Measurements from ENCODE around the gene TUBGCP2. TPM values are rescaled to one million over a fixed set of nuclear protein-coding genes. Genes with fewer than 3 reads are reported as not detected.

The TUBGCP2 gene
- total RNA-seq, 1 donor from 2014 or later: 39.4 TPM

DNA sequence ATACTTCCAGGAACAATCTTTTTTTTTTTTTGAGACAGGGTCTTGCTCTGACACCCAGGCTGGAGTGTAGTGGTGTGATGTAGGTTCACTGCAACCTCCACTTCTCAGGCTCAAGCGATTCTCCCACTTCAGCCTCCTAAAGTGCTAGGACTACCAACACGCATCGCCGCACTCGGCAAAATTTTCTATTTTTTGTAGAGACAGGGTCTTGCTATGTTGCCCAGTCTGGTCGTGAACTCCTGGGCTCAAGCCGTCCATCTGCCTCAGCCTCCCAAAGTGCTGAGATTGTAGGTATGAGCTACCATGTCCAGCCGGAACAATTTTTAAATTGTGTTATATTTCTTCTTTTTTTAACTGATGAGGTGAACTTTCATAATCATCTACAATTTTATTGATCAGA is 2.1 kb upstream of the TUBGCP2 start:
- intact Hi-C loops (cut with DNase I): loop anchor here (10.0 kb wide), 1 partner anchor 476 kb away; no protein-coding TSS in a partner anchor
- no peak for DNase-seq (ENCODE audit: low spot score)

DNA sequence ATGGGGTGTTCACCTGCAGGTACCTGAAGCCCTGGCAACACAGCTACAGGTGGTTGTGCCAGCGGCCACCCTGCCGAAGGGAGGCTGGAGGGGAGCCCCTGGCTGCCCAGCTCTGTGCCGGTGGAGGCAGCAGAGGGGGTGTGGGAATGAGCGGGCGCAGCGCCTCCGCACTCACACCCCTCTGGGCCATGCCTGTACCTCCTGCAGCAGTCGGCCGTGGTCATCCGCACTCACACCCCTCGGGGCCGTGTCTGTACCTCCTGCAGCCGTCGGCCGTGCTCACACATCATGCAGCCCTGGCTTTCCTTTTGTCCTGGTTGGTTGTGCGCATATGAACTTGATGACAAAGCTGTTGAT is 1.7 kb upstream of the TUBGCP2 start:
- no peak for DNase-seq (ENCODE audit: low spot score)
- intact Hi-C loops (cut with DNase I): loop anchor here (10.0 kb wide), 1 partner anchor 476 kb away; no protein-coding TSS in a partner anchor

DNA sequence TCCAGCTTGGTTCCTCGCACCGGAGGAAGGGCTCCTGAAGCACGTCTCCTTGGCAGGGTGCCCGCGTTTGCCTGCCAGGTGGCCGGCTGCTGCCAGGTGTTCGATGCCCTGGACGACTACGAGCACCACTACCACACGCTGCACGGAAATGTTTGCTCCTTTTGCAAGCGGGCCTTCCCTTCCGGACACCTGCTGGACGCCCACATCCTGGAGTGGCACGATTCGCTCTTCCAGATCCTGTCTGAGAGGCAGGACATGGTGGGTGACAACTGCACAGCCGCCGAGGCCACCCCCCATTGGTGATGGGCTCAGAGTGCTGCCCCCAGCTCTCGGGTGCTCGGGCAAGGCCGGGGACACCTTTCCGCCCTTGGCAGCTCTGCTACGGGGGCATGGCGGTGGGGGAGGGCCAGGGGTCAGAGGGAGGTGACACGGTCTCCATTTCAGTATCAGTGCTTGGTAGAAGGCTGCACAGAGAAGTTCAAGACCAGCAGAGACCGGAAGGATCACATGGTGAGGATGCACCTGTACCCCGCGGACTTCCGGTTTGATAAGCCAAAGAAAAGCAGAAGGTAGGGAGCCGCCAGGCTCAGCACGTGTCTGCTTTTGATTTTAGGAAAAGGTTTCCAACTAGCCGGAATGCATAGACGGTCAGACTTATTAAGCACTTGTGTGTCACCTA is 1.2 kb upstream of the TUBGCP2 start:
- intact Hi-C loops (cut with DNase I): loop anchor here (5.0 to 10.0 kb wide), 3 partner anchors 48 to 475 kb away; partner anchors contain the start of gene ECHS1
- DNase-seq (ENCODE audit: low spot score): no peak

GRCh38 chr10:133309100-133309719 is 538 bp upstream of the TUBGCP2 start:
- intact Hi-C loops (cut with DNase I): loop anchor here (5.0 kb wide), 2 partner anchors 47 to 63 kb away; partner anchors contain the start of gene ECHS1
- peak; percentile 98 for DNase-seq (ENCODE audit: low spot score)

GRCh38 chr10:133307776-133308420 is 774 bp downstream of the TUBGCP2 start:
- intact Hi-C loops (cut with DNase I): loop anchor here (5.0 kb wide), 2 partner anchors 46 to 64 kb away; partner anchors contain the start of gene ECHS1

DNA sequence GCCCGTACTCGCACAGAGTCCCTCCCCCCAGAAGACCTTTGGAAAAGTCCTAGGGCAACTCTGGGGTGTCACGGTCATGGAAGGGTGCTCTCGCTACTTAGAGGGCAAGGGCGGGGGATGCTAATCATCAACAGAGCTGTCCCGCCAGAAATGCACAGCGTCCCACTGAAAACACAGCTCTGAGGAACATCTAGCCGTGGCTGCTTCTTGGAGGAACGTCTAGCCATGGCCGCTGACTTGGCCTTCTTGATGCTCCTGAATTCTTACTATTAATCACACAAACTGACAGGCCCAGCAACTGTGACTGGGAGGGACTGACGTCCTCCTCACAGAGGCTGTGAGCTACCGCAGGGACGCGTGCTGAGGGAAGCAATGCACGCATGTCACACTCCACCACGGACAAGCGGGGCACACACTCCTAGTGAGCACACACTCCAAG is 1.7 kb downstream of the TUBGCP2 start:
- intact Hi-C loops (cut with DNase I): loop anchor here (5.0 kb wide), 2 partner anchors 45 to 65 kb away; partner anchors contain the start of gene ECHS1
- no peak for DNase-seq (ENCODE audit: low spot score)

More at GRCh38 chr10:133307776-133308420, 774 bp downstream of the TUBGCP2 start:
- peak; percentile 84 for DNase-seq (ENCODE audit: low spot score)

DNA sequence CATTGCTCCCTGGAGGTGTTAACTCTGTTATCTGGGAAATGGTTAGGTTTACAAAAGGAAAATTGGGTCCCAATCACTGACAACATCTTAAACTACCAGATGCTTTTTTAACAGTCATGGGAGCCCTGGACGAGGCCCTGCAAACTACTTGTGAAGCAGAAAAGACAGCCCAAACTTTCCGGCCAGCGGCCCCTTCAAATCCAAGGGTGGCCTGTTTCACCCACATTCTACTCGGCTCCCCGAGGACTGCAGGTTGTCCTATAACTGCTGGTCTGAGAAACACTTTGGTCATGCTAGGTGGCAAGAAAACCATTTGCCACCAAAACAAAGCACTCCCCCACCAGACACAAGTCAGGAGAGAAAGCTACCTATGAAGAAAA is 2.6 kb downstream of the TUBGCP2 start:
- intact Hi-C loops (cut with DNase I): loop anchor here (5.0 kb wide), 2 partner anchors 44 to 66 kb away; partner anchors contain the start of gene ECHS1
- DNase-seq (ENCODE audit: low spot score): no peak

DNA sequence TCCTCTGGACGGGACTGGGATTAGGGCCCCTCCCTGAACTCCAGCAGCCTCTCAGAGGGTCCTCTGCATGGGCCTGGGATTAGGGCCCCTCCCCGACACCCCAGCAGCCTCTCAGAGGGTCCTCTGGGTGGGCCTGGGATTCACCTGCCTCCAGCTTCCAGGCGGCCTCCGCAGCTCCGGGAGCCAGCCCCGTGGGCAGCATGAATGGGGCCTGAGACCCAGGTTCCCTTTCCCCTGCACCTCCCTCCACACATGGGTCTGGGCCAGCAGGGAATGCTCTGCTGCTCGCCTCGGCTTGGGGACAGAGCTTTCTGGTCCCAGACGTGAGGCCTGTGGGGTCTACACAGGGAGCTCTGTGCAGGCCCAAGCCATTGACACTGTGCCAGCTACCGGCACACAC is 5.5 kb downstream of the TUBGCP2 start:
- DNase-seq (ENCODE audit: low spot score): no peak
- intact Hi-C loops (cut with DNase I): no loop called here

- intact Hi-C loops (cut with DNase I): no loop called here
- no peak for DNase-seq (ENCODE audit: low spot score)
These were observed 6.4 kb downstream of the TUBGCP2 start for GRCh38 chr10:133302230-133302629.

DNA sequence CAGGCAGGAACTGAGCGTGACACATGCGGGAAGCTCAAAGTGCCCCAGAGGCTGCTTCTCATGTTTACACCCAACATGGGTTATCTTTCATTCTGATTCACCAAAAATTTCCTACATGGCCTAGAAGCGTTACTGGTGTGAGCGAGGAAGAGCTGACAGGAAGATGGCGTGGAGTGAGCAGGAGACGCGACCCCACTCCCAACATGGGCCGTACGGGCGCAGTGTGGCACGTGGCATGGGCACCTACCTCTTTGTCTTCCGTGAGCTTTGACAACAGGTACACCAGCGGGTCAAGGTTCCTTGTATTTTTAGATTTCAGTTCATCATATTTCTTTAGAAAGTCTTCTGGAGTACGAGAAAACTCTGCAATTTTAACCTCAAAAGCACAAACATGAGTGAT is 8.9 kb downstream of the TUBGCP2 start:
- intact Hi-C loops (cut with DNase I): no loop called here
- no peak for DNase-seq (ENCODE audit: low spot score)

- intact Hi-C loops (cut with DNase I): no loop called here
- no peak for DNase-seq (ENCODE audit: low spot score)
These were observed 9.4 kb downstream of the TUBGCP2 start for GRCh38 chr10:133299224-133299623.

DNA sequence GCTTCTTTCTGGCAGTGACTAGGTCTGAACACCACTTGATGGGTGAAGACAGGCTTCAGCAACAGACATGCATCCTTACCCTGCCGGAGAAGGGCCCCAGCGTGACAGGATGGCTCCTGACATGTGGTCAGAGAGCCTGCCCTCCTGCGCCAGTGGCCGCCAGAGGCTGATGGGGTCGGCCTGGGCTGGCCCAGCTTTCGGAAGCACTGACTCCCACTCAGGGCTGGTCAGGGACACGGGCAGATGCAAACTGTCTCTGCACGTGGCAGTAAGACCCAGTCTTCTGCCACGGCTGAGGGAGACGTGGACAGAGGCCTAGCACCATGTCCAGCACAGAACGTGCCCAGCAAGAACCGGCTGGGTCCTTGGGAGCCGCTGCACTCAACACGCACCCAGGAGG is 10.2 kb downstream of the TUBGCP2 start:
- intact Hi-C loops (cut with DNase I): no loop called here
- DNase-seq (ENCODE audit: low spot score): no peak

GRCh38 chr10:133297504-133297903 is 11.2 kb downstream of the TUBGCP2 start:
- intact Hi-C loops (cut with DNase I): no loop called here
- DNase-seq (ENCODE audit: low spot score): no peak

DNA sequence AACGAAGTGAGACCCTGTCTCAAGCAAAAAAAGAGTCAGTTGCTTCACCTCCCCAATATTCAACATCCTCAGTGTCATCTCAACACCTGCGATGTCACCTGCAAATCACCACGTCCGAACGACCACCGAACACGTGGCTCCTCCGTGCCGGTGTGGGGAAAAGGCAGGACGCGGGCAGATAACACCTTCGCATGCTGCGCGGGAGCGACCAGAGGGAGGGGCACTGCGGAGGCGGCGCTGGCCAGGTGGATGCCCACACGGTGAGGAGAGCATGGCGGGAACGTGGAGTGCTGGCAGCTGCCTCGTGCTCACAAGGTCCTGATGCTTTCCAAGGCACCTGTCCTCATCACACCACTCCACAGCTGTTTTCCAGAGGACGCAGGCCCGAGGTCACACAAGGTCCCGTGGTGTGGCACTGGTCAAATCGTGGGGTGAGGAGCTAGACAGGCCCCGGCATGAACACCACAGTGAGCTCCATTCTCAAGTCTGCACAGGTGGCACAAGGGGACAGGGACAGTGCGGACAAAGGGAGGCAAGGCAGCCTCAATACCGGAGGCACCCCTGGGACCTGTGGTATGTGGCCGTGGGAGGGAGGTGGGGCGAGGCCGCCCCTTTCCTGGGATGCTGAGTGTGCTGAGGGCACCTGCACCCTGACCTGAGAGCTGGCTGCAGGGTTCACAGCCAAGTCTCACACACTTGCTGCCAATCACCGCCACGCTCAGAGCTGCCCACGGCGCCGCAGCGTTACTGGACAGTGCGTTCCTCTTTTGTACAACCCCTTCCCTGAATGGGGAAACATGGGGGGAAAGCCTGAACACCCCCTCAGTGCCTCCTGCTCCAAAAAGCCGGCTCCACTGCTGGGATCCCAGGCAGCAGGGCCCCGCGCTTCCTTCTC is 13.0 kb downstream of the TUBGCP2 start:
- no peak for DNase-seq (ENCODE audit: low spot score)
- intact Hi-C loops (cut with DNase I): no loop called here

DNA sequence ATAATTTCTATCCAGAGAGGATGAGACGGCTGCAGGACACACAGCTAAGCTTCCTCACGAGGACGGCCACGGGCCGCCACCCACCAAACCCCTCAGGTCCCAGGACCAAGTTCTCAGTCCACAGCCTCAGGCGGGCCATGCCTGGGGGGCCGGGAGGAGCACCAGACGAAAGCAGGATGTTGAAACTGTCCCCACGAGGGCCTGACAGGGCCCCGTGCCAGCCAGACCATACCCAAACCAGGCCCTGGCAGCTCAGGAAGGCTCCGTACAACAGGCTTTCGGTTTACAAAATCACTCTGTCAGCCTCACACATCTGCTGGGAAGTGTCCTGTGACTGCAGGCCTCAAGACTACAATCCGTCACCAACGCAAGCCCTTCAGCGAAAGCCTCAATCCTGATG is 14.5 kb downstream of the TUBGCP2 start:
- DNase-seq (ENCODE audit: low spot score): no peak
- intact Hi-C loops (cut with DNase I): no loop called here

DNA sequence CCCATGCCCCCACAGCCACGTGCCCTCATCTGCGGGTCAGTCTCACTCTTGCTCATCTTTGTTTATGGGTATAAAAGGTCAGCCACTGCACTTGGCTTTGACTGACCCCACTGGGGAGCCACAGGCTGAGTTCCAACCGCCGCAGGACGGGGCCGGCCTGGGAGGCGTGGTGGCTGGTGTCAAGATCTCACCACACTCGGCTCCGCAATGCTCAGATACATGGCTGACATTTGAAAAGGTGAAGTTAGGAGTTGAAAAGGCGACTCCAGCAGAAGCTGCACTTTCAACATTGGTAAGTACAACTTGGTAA is 14.9 kb downstream of the TUBGCP2 start:
- DNase-seq (ENCODE audit: low spot score): no peak
- intact Hi-C loops (cut with DNase I): no loop called here

DNA sequence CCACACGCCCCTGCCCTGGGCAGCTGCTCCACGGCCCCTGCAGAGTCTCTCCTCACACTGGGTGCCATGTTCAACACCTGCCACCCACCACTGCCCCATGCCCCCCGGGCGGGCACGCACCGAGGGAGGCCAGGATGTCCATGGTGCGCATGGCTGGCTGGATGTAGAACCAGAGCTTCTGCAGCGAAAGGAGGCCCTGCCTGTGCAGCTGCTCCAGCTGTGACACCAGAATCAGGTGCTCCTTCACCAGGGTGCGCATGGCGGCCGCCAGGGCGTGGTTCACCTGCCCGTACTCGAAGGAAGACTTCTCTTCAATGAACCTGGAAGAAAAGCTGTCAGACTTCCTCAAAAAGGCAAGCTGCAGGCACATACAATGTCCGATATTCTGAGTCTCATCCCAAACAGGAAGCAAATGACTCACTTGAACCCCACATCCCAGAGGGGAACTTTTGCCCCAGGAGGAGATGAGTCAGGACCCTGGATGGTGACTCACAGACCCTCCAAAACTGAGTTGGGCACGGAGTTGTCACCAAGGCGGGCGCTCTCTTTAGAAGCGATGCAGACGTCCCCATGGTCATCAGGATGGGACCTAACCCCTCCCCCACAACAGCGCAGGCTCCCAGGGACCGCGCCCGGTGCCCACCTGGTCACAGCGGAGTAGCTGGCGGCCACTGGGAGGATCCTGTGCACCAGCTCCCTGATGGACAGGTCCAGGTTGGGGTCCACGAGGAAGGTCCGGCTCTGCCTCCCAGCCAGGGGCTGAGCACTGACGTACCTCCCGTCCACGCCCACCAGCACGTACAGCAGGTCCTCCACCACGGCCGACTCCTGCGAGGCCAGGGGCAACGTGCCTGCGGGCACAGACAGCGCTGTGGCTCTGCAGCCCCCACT is 15.5 kb downstream of the TUBGCP2 start:
- intact Hi-C loops (cut with DNase I): no loop called here
- DNase-seq (ENCODE audit: low spot score): no peak

GRCh38 chr10:133289761-133290160 is 18.9 kb downstream of the TUBGCP2 start:
- DNase-seq (ENCODE audit: low spot score): no peak
- intact Hi-C loops (cut with DNase I): no loop called here

All from cardiac septum (tissue), 1 donor.